Uterus (tissue), 4 donors: ENCODE results near the gene SLC44A3. TPM values are rescaled to one million over a fixed set of nuclear protein-coding genes. Genes with fewer than 3 reads are reported as not detected.

ENCODE experiments used
- DNase-seq, 2 donors: peaks; one replicate each; pipeline ENCODE4 v3.0.0-alpha.2; 2019 to 2020
- H3K27ac ChIP-seq, 2 donors: fragments of 200-600 bp; sonication (generic); 1 replicate in 1 of 2; 2 replicates in 1 of 2; pipeline ENCODE4 v1.5.1; 2016 to 2018
- H3K27me3 ChIP-seq, 2 donors: fragments of 200-600 bp; sonication (generic); one replicate each; pipeline ENCODE4 v1.5.1; 2018 to 2019; ENCODE audit warnings: control low read depth in 1 of 2
- H3K36me3 ChIP-seq, 2 donors: fragments of 200-600 bp; sonication (generic); one replicate each; pipeline ENCODE4 v1.5.1; 2019; ENCODE audit warnings: control low read depth in 1 of 2
- H3K4me1 ChIP-seq, 2 donors: fragments of 200-600 bp; sonication (generic); one replicate each; pipeline ENCODE4 v1.5.1; 2018 to 2019; ENCODE audit warnings: control low read depth in 1 of 2
- H3K4me3 ChIP-seq, 2 donors: fragments of 200-600 bp; sonication (generic); 1 replicate in 1 of 2; 2 replicates in 1 of 2; pipeline ENCODE4 v1.5.1; 2018 to 2019; ENCODE audit warnings: mild to moderate bottlenecking in 1 of 2
- H3K9me3 ChIP-seq, 2 donors: fragments of 200-600 bp; sonication (generic); one replicate each; pipeline ENCODE4 v1.5.1; 2019; ENCODE audit warnings: control low read depth in 1 of 2
- intact Hi-C: fragments of 100-400 bp; cut with DNase I; formaldehyde crosslinking; loops from one replicate; pipeline ENCODE4 v1.15.1; 2023; ENCODE audit warnings: low total_unique reads
- total RNA-seq, 4 donors: library from RNA; depleted of rRNA in 3 of 4; stranded (reverse); fragments of >200 nt in 3 of 4; gene quantifications; one replicate each; pipeline versions ENCODE4 v1.1.0 to v1.2.4, GENCODE V29; 2014 to 2023
- TF ChIP-seq, protein P1 (sequence below), 4 experiments: fragments of 200-600 bp in 2 of 4; fragments of 450-650 bp in 2 of 4; sonication (generic) in 2 of 4; IDR thresholded peaks; one replicate each; pipeline ENCODE4 v1.5.1; 2016 to 2019; ENCODE audit warnings: antibody characterized with exemption in 4 of 4, mild to moderate bottlenecking in 2 of 4, moderate library complexity in 1 of 4
- donor health status: DM: yes; HTN: yes; CAD: no.

The SLC44A3 gene
- total RNA-seq, 4 donors from 2014 or later = 1.3 to 10.3 (median 4.8) TPM

DNA sequence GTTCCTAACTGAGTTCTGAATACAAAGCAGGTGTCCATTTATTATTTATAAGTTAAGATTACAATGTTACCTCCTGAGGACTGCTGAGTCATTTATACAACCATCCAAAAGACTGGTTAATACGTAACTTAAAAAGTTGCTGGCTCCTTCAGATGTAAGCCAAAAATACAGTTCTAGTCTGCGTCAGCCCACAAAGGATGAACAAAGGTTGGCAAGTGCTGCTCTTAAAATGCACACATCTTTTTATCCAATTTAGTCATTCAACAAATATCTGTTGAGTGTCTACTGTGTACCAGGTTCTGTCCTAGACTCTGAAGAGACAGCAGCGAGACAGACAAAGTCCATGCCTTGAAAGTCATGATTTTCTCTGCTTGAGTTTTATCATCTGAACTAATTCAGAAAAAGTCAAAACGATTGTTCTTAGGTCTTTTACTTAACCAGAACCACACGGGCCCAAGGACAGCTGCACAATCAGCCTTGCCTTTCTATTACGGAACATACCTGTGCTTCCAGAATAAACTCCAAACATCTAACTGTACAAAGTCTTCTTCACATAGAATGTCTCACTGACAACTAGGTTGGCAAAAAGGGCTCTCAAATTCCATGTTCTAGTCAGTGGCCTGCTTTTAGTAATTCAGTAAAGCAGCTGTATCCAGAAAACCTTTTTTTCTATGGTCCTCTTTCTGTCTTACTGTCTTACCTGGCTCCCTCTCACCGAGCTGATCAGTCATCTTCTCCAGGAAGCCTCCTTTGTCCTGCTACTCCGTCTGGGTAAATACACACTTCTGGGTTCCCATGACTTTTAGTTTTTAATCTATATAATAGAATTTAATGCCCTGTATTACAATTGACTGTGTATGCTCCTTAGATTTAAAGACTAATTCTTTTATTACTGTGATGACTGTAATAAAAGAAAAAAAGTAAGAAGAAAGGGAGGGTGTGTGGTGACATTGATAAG lies 122.3 kb downstream of the SLC44A3 start:
- DNase-seq = no peak
- TF ChIP-seq, protein P1, sequence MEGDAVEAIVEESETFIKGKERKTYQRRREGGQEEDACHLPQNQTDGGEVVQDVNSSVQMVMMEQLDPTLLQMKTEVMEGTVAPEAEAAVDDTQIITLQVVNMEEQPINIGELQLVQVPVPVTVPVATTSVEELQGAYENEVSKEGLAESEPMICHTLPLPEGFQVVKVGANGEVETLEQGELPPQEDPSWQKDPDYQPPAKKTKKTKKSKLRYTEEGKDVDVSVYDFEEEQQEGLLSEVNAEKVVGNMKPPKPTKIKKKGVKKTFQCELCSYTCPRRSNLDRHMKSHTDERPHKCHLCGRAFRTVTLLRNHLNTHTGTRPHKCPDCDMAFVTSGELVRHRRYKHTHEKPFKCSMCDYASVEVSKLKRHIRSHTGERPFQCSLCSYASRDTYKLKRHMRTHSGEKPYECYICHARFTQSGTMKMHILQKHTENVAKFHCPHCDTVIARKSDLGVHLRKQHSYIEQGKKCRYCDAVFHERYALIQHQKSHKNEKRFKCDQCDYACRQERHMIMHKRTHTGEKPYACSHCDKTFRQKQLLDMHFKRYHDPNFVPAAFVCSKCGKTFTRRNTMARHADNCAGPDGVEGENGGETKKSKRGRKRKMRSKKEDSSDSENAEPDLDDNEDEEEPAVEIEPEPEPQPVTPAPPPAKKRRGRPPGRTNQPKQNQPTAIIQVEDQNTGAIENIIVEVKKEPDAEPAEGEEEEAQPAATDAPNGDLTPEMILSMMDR (IDR thresholded peaks at IDR 0.05) = no peak
- Histone ChIP-seq H3K27me3 (no peaks in the 10 kb centered on the region), H3K4me1 (no peaks in the 10 kb centered on the region), H3K4me3 (no peak overlapping the region), H3K27ac (no peak overlapping the region), H3K9me3 (no peaks in the 10 kb centered on the region), H3K36me3 (no peaks in the 10 kb centered on the region)
- intact Hi-C loops = no loop called here

Other genes starting within 250 kb of the SLC44A3 start
- 100 to 1,000 TPM; 334 to 604 (median 452) TPM for gene CNN3, start 106.8 kb downstream of the SLC44A3 start, total RNA-seq